Activated naive CD4-positive, alpha-beta T cell treated with anti-CD3 and anti-CD28 coated beads, Interleukin-2, amount 50 U/mL, for 24 hours (primary cell): ENCODE results near the gene IRF3.
A peak's percentile ranks its signal among the peaks of the same experiment; 100 is the strongest.

ENCODE experiments used
- H3K27ac Mint-ChIP-seq: one replicate; pipeline ENCODE4 v1.8.0; 2021; ENCODE audit warnings: mild to moderate bottlenecking, mixed read lengths
- H3K27me3 Mint-ChIP-seq: one replicate; pipeline ENCODE4 v1.8.0; 2021; ENCODE audit warnings: mixed read lengths
- H3K36me3 Mint-ChIP-seq: one replicate; pipeline ENCODE4 v1.8.0; 2021; ENCODE audit warnings: mixed read lengths
- H3K4me1 Mint-ChIP-seq: one replicate; pipeline ENCODE4 v1.8.0; 2021; ENCODE audit warnings: mixed read lengths
- H3K4me3 Mint-ChIP-seq: one replicate; pipeline ENCODE4 v1.8.0; 2021; ENCODE audit warnings: mild to moderate bottlenecking, mixed read lengths
- H3K9me3 Mint-ChIP-seq: one replicate; pipeline ENCODE4 v1.8.0; 2021; ENCODE audit warnings: mixed read lengths

IRF3 gene

GRCh38 chr19:49679771-49680413 is 14.2 kb upstream of the IRF3 start:
- Mint-ChIP-seq H3K4me3 (peak overlapping the region; percentile 70), H3K4me1 (peaks cover 27% of the 10 kb centered on the region), H3K9me3 (no peaks in the 10 kb centered on the region)

GRCh38 chr19:49678985-49679770 is 13.5 kb upstream of the IRF3 start:
- H3K27me3 Mint-ChIP-seq, result no peaks in the 10 kb centered on the region
- peak overlapping the region; percentile 93 for H3K4me3 Mint-ChIP-seq
- no peak overlapping the region for H3K27ac Mint-ChIP-seq
- peaks cover 27% of the 10 kb centered on the region for H3K4me1 Mint-ChIP-seq
- H3K36me3 Mint-ChIP-seq, result peaks cover 3% of the 10 kb centered on the region
- H3K9me3 Mint-ChIP-seq, result no peaks in the 10 kb centered on the region

More at GRCh38 chr19:49679771-49680413, 14.2 kb upstream of the IRF3 start:
- no peaks in the 10 kb centered on the region for H3K27me3 Mint-ChIP-seq
- H3K36me3 Mint-ChIP-seq, result peaks cover 3% of the 10 kb centered on the region
- no peak overlapping the region for H3K27ac Mint-ChIP-seq

GRCh38 chr19:49677901-49678674 is 12.4 kb upstream of the IRF3 start:
- Mint-ChIP-seq H3K4me3 (peak overlapping the region; percentile 93), H3K4me1 (peaks cover 28% of the 10 kb centered on the region), H3K9me3 (no peaks in the 10 kb centered on the region), H3K27ac (peak overlapping the region; percentile 96), H3K27me3 (no peaks in the 10 kb centered on the region), H3K36me3 (no peaks in the 10 kb centered on the region)

GRCh38 chr19:49677231-49677900 is 11.7 kb upstream of the IRF3 start, which contains the start of gene PRMT1:
Gene PRMT1, plus strand, starts transcription at chr19:49677271. Its CDS starts 10 bp downstream, at chr19:49677281.
- H3K27ac Mint-ChIP-seq, result peak within 1 kb of the TSS; percentile 99
- no peaks in the 10 kb centered on the region for H3K9me3 Mint-ChIP-seq
- no peaks in the 10 kb centered on the region for H3K27me3 Mint-ChIP-seq
- peaks cover 30% of the 10 kb centered on the region for H3K4me1 Mint-ChIP-seq
- H3K4me3 Mint-ChIP-seq, result peak within 1 kb of the TSS; percentile 93
- no peaks in the 10 kb centered on the region for H3K36me3 Mint-ChIP-seq

GRCh38 chr19:49676784-49677230 is 11.2 kb upstream of the IRF3 start:
- H3K36me3 Mint-ChIP-seq, result no peaks in the 10 kb centered on the region
- no peaks in the 10 kb centered on the region for H3K27me3 Mint-ChIP-seq
- peak overlapping the region; percentile 93 for H3K4me3 Mint-ChIP-seq
- no peaks in the 10 kb centered on the region for H3K9me3 Mint-ChIP-seq
- H3K27ac Mint-ChIP-seq, result peak overlapping the region; percentile 99
- peaks cover 36% of the 10 kb centered on the region for H3K4me1 Mint-ChIP-seq

- Mint-ChIP-seq H3K4me1 (peaks cover 37% of the 10 kb centered on the region), H3K27ac (peak overlapping the region; percentile 99), H3K4me3 (peak overlapping the region; percentile 93)
Measured at GRCh38 chr19:49676136-49676783, 10.6 kb upstream of the IRF3 start.

GRCh38 chr19:49672131-49672919 is 6.7 kb upstream of the IRF3 start:
- Mint-ChIP-seq H3K9me3 (no peaks in the 10 kb centered on the region), H3K4me3 (no peak overlapping the region), H3K36me3 (peaks cover 1% of the 10 kb centered on the region), H3K27ac (no peak overlapping the region), H3K4me1 (peaks cover 25% of the 10 kb centered on the region), H3K27me3 (no peaks in the 10 kb centered on the region)

More at GRCh38 chr19:49676136-49676783, 10.6 kb upstream of the IRF3 start:
- Mint-ChIP-seq H3K36me3 (no peaks in the 10 kb centered on the region), H3K27me3 (no peaks in the 10 kb centered on the region), H3K9me3 (no peaks in the 10 kb centered on the region)

- Mint-ChIP-seq H3K4me1 (peaks cover 34% of the 10 kb centered on the region), H3K27ac (no peak overlapping the region)
Measured at GRCh38 chr19:49669516-49669915, 3.9 kb upstream of the IRF3 start.

GRCh38 chr19:49667473-49667872 is 1.8 kb upstream of the IRF3 start:
- Mint-ChIP-seq H3K4me1 (peaks cover 45% of the 10 kb centered on the region), H3K4me3 (peak overlapping the region; percentile 97), H3K9me3 (no peaks in the 10 kb centered on the region), H3K36me3 (peaks cover 1% of the 10 kb centered on the region), H3K27me3 (no peaks in the 10 kb centered on the region), H3K27ac (no peak overlapping the region)

More at GRCh38 chr19:49669516-49669915, 3.9 kb upstream of the IRF3 start:
- Mint-ChIP-seq H3K27me3 (no peaks in the 10 kb centered on the region), H3K4me3 (no peak overlapping the region), H3K36me3 (peaks cover 1% of the 10 kb centered on the region), H3K9me3 (no peaks in the 10 kb centered on the region)

- H3K27me3 Mint-ChIP-seq, result no peaks in the 10 kb centered on the region
- H3K4me1 Mint-ChIP-seq, result peaks cover 38% of the 10 kb centered on the region
- peaks cover 1% of the 10 kb centered on the region for H3K36me3 Mint-ChIP-seq
- peak overlapping the region; percentile 97 for H3K4me3 Mint-ChIP-seq
- peak overlapping the region; percentile 76 for H3K27ac Mint-ChIP-seq
- no peaks in the 10 kb centered on the region for H3K9me3 Mint-ChIP-seq
Measured at GRCh38 chr19:49666120-49666444, 425 bp upstream of the IRF3 start.

- H3K27ac Mint-ChIP-seq, result peak overlapping the region; percentile 96
- H3K36me3 Mint-ChIP-seq, result peaks cover 1% of the 10 kb centered on the region
- H3K9me3 Mint-ChIP-seq, result no peaks in the 10 kb centered on the region
- H3K4me1 Mint-ChIP-seq, result peaks cover 42% of the 10 kb centered on the region
- H3K4me3 Mint-ChIP-seq, result peak overlapping the region; percentile 97
- H3K27me3 Mint-ChIP-seq, result no peaks in the 10 kb centered on the region
Measured at GRCh38 chr19:49665036-49665350, 664 bp downstream of the IRF3 start.

- Mint-ChIP-seq H3K4me3 (peak overlapping the region; percentile 97), H3K4me1 (peaks cover 42% of the 10 kb centered on the region), H3K36me3 (no peaks in the 10 kb centered on the region)
Measured at GRCh38 chr19:49664171-49665035, 1.3 kb downstream of the IRF3 start.

GRCh38 chr19:49663224-49663623 is 2.4 kb downstream of the IRF3 start:
- Mint-ChIP-seq H3K4me1 (peaks cover 42% of the 10 kb centered on the region), H3K9me3 (no peaks in the 10 kb centered on the region), H3K27ac (no peak overlapping the region), H3K36me3 (no peaks in the 10 kb centered on the region), H3K4me3 (peak overlapping the region; percentile 97), H3K27me3 (no peaks in the 10 kb centered on the region)

More at GRCh38 chr19:49664171-49665035, 1.3 kb downstream of the IRF3 start:
- Mint-ChIP-seq H3K9me3 (no peaks in the 10 kb centered on the region), H3K27ac (peak overlapping the region; percentile 96), H3K27me3 (no peaks in the 10 kb centered on the region)
